Myometrial cell (primary cell): ENCODE data around the gene LMLN. TPM values are rescaled to one million over a fixed set of nuclear protein-coding genes. Genes with fewer than 3 reads are reported as not detected.

Source experiments
- total RNA-seq: library from RNA; depleted of rRNA; stranded (reverse); fragments of >200 nt; gene quantifications from 2 replicates; pipeline ENCODE4 v1.2.3, GENCODE V29; 2015

The LMLN gene
- total RNA-seq, result 4.9 and 8.7 TPM in 2 replicates

GRCh38 chr3:197959891-197960693 lies at the start of gene LMLN:
Gene LMLN, plus strand, starts transcription at chr3:197960217. Its CDS starts 29 bp downstream, at chr3:197960246.

GRCh38 chr3:197949778-197950676 lies 10.0 kb upstream of the LMLN start, which contains the start of gene RPL35A:
Gene RPL35A, plus strand, starts transcription at chr3:197950190. Its CDS starts 778 bp downstream, at chr3:197950968.

Other genes with a start within 250 kb of the LMLN start
- 12.1 and 23.1 TPM in 2 replicates for gene RUBCN, start 223.3 kb upstream of the LMLN start, total RNA-seq
- 34.0 and 37.7 TPM in 2 replicates for gene FYTTD1, start 210.3 kb upstream of the LMLN start, total RNA-seq
- gene LRCH3, start 169.0 kb upstream of the LMLN start, total RNA-seq, result 15.0 and 17.9 TPM in 2 replicates
- 669 and 958 TPM in 2 replicates for gene RPL35A, start 10.0 kb upstream of the LMLN start, total RNA-seq